ENCODE data around the gene OR5T1.

- TF ChIP-seq POLR2A (IDR thresholded peaks at IDR 0.05) (no peak), CTCF (IDR thresholded peaks at IDR 0.05) (no peak)
Observed at GRCh38 chr11:56271092-56271491, 2.9 kb upstream of the OR5T1 start.

Data from right lobe of liver (tissue), 4 donors.